DMS53 (cell line): Measurements from ENCODE around the gene MED22.
A peak's percentile ranks its signal among the peaks of the same experiment; 100 is the strongest.

Experiments used
- DNase-seq: peaks from one replicate; lab custom pipeline; 2025; lab: John Stamatoyannopoulos, UW

Gene MED22

DNA sequence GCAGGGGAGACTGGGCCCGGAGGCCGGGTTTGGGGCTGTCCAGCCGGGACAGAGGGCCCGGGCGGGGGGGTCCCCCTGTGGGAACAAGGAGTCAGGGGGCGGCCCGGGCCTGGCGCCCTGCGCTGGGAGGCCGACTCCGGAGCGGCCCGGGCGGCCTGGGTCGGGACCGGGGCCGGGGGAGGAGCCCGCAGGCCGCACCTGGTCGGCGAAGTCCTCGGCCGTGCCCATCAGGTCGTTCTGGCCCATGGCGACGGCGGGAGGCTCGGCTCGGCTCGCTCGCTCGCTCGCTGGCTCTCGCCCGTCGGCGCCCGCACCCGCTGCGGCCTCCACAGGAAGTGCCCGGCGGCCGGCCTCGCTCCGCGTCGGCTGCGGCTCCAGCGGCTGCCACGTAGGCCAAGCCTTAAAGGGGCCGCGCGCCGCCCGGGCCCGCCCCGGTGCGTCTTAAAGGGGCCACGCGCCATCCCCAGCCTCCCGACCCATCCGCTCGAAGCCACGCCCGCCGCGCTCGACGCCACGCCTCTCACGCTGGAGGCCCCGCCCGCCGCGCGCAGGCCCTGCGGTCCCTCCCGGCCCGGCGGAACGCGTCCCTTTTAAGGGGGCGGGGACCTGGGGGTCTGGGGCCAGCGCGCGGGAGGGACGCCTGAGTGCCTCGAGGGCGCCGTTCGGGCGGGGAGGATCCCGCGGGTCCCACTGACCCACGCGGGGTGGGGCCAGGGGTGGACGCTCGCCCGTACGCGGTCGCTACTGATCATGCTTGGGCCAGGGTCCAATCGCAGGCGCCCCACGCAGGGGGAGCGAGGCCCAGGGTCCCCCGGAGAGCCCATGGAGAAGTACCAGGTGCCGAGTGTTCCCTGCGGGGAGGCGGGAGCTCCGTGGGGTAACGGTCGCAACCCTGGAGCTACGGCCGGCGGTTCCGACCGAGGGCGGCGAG, 28.1 kb upstream of the MED22 start, which contains the start of the genes STKLD1 and SURF4:
Gene STKLD1, plus strand, starts transcription at position 643 of the 931 bp plus-strand sequence. Its CDS starts 108 bp downstream, at position 751.
Gene SURF4, minus strand, starts transcription at position 337 of the 931 bp plus-strand sequence. Its CDS starts 91 bp downstream, at position 246.
- peak; percentile 98 for DNase-seq

DNA sequence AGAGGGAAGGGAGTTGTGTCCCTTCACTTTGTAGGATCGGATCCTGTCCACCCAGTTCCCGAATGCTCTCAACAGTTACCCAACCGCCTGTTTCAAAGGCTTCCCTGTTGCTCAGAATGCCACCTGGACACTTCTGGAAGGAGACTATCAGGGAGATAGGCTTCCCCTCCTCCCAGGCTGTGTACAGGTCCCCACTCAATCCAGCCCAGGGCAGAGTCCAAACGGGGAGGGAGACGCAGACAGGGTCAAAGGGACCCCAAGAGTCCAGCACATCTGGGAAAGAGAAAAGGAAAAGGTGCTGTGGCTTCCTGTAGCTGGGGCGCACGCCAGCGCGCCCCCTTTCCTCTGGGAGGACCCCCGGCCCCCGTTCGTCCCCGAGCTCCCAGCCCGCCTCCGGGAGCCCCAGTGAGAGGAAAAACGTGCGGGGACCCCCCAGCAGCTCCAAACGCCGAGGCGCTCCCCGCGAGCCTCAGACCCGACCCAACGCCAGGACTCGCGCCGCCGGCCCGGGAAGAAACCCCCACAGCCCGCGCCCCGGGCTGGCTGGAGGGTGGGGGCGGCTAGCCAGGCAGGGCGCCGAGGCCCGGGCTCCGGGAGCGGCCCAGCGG, 27.3 kb upstream of the MED22 start:
- DNase-seq = peak; percentile 72

DNA sequence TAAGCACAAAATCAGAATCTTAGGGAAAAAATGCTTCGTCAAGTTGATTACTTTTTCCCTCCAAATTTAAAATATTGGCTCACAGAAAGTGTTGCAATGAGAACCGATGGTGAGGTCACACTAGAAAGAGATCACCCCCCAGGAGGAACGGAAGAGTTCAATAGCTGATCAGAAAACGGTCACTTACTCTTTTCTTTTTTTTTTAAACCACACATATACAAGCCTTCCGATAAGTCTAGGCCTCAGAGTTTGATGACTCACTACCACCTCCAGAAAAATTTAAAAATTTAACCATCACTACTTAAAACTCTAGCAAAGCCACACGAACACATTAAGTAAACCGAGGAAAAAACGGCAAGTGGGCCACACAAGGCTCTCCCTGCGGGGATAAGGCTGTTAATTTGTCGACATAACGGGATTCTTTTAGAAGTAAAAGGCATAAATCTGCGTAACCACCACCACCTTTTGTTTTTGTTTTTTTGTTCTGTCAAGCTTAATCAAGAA, 26.7 kb upstream of the MED22 start:
- no peak for DNase-seq

DNA sequence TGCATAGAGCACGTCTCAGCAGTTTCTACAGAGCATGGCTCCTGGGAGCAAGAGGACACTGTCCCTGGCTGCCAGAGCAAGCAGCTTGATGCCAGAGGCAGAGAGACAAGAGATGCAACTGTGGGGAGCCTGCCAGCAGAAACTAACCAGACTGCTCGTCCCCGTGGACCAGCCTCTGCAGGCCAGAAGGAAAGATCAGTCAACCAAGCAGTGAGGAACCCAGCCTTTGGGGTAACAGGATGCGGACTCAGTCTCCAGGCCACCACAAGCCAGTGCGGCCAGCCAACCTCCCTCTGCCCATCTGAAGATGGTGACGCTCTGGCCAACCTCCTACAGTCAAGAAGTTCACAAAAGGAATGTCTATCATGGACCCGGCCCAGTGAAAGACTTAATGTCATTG, 24.2 kb upstream of the MED22 start:
- no peak for DNase-seq

DNA sequence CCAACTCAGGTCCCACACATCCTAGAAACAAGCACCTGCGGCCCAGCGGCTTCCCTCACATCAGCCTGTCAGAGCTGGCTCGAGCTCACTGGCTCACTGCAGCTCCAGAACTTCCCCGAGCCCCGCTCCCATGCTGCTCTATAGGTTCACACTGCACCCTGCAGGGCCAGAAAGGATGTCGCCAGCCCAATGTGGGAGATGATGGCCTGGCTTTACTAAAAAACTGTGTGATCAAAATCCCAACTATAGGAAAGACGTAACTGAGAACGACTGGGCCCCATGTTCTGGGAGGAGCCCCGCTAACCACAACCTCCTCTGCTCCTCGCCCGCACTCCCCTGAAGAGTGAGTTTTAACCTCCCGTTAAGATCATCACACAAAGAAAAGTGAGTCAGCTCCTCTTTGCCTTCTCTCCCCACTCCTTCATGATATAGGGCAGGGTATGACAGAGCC, 23.4 kb upstream of the MED22 start:
- no peak for DNase-seq

DNA sequence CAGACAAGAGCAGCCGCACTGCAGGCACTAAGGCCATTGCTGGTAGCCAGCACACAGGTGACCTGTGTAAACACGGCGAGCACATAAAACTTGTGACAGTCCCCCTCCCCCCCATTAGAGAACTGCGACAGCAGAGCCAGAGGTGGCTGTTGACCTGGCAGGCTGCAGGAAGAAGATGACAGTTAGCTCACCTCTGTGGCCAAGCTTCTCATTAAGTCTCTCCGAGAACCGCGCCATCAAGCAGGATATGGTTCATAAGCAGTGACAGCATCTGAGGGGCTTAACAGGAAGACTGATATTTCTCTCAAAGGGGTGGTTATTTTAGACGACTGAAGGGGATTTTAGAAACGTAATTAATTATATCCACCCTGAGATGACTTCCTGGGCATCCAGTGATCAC, 22.8 kb upstream of the MED22 start:
- DNase-seq = no peak

DNA sequence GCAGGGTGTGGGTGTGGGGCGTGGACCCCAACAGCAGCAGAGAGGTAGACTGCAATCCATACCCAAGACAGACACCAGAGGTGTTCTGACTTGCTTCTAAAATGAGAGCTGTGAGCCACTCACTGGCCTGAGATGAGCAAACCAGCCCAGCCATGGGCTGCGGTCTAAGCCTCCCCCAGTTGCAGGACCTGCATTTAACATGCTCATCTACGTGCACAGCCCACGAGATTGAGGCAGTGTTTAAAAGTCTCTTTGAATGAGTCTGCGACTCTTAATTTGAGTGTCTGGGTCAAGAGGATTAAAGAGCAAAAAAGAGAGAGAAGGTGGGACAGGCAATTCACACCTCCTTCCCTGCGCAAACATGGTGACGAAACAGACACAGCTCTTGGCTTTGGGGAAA, 22.0 kb upstream of the MED22 start:
- no peak for DNase-seq

DNA sequence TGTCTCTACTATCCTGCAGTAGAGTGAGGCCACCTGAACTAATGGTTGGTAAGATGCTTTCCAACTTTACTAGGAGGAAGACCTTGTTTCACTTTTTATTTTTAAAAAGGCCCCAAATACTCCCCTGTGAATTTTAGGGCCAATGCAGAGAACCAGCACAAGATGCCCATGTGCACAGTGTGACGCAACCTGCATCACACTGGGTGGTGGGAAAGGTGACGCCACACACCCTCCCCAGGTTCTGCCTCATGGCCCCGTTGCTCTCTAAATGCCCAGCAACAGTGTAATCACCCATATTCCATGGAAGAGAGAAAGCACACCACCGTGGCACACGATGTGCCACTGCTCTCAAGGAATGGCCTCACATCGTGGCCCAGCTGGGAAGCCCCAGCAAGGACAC, 21.5 kb upstream of the MED22 start:
- no peak for DNase-seq

DNA sequence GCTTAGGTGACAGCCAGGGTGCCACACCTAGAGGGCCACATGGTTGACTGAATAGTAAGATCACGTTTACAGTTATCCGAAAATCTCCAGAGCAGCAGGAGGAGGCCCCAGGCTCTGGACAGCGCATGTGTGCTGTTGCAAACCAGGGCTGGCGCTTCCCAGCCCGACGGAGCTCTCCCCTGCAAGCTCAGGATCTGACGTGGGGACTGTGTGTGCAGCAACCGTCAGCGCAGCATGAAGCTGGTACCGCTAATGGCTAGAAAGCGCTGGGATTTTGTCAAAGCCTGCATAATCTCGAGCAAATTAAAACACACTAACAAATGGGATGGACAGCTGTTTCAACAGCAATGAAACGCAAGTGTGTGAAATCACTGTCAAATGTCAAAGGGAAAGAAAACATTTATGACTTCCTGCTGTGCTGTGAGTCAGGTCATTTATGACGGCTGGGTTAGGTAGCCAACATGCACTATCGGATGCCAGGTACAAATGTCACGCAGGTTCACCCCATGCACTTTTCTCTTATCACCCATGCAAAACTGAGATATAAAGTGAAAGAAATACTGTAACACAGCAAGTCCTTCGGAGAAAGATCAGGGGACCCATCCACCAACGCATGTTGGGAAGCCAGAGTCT, 20.4 kb upstream of the MED22 start:
- peak; percentile 57 for DNase-seq

DNA sequence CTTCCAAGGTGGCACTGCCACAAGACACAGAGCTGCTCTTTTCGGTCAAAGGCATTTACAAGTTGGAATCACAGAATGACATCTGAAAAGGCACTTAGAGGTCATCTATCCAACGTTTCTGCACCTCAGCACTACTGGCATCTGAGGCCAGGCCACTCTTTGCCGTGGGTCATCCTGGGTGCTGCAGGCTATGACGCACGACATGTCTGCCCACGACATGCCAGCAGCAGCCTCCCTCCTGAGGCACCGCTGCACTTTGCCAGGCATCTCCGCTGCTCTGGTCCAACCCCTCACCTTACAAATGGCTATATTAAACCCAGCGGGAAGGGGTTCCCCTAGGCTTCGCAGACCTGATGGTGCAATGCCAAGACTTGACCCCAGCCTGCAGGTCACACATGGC, 19.8 kb upstream of the MED22 start:
- no peak for DNase-seq

DNA sequence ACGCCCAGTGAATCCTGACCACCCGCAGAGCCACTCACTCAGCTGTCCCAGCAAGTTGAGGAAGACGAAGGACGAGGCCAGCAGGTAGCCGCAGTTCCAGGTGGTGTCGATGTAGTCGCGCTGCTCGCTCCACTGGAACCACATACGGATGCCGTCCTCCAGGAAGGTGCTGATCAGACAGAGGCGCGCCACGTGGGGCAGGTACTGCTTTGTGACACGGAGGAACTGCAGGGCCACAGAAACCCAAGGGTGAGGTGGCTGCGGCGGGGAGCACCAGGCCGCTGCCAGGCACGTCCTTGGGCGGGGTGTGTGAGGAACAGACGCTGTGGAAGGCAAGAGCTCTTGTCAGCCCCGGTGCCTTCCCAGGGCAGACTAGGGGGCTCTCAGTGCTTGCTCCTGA, 19.3 kb upstream of the MED22 start:
- DNase-seq = no peak

DNA sequence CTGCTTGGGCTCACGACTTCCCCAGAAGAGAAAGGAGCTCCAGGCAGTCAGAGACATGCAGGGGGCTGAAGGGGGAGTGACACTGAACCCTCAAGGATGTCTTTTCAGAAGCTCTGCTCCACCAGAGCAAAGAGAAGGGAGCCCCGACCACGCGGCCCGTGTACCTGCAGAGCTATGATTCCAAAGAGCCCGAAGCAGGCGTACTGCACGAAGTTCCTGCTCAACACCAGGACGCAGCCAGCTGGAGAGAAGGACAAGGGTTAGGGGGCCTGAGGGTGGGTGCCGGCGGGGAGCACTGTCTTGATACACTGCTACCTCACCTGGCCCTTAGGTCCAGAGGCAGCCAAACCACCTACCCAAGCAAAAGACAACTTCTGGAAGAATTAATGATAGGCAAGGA, 18.5 kb upstream of the MED22 start:
- no peak for DNase-seq

DNA sequence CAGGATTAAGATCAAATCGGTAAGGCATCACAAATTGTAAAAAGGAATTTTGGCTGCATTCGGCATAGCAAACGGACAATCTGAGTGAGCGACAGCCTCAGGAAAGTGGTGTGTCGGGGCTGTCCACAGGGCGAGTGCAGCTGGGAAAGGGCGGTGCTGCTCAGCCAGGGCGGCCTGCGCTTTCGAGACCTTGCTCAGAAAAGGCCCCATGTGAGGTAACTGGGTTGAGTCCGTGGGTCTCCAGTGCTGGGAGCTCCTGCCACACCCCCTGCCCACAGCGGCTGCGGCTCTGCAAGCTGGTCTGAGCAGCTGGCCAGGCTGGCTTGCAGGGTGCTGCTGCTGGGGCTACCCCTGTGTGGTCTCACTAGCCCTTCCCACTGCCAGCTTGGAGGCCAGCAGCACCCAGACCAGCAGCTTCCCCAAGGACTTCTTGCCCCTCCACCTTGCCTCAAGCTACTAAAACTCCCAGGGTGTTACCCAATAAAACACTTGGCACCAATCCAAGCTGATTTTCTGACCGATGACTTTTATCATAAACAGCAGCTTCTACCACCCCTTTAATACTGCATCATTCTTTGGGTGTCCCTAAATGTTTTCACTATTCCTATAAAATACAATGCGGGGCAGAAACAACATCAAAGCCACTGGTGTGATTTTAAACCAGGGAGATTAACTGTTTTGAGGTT, 14.6 kb upstream of the MED22 start:
- no peak for DNase-seq

DNA sequence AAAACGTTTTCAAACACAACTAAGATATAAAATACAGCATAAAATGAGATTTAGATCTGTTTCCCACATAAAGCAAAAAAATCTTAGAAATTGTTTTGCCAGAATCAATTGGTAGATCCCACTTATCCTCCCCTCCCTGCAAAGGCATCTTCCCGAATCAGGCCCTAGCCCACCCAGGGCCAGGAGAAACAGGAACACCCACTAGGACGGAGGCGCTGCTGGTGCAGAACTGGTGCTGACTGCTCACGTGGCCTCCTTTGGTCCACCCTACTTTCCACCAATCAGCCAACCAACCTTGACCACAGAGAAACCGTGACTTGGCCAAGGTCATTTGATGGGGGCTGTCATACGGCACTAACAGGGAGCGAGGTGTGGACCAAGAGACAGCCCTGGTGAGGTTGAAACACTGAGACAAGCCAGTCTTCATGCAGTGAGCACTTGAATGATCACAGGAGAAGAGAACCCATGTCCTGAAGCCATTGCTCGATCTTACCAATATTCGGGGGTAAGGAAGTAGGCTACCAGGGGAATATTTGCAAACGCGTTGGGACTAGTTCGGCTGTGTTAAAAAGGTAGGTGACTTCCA, 13.7 kb upstream of the MED22 start:
- DNase-seq = no peak

DNA sequence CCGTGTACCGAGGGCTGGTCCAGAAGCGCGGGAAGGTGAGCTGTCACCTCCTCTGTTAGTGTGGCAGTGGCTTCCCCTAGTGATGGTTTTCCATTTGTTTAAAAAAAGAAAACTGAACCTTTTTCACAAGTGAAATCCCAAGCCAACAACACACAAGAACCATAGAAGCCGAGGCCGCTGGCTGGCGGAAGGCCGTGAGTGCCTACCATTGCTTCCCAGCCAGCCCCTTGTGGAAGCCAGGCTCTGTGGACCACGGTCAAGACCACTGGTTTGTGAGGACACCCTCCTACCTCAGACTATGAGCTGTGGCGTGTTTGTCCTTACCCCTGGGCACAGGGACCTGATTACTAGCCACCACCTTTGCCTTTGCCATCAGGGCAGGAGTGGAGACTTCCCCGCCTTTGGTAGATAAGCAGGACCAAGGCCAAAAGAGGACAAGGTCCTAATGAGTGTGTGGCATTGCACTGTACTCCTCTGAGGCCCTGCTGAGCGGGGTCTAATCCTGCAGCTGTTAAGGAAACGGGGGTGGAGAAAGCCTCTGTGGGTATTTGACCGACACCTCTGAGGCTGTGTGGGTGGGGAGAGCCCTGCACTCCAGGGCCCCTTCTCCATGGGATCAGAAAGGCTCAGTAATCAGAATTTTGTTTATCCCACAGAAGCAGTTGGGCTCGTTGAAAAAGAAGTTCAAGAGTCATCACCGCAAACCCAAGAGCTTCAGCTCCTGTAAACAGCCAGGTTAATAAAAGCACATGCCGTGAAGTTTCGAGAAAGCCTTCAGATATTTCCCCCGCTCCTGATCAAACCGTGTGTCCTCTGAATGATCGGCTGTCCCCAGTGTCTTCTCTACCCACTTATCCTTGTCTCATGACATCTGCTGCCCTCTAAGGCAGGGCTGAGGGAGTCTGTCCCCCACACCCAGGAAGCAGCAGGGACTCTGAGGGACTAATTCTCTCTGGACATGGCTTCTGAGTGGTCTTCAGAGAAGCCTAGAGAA, 12.8 kb upstream of the MED22 start:
- DNase-seq = no peak

DNA sequence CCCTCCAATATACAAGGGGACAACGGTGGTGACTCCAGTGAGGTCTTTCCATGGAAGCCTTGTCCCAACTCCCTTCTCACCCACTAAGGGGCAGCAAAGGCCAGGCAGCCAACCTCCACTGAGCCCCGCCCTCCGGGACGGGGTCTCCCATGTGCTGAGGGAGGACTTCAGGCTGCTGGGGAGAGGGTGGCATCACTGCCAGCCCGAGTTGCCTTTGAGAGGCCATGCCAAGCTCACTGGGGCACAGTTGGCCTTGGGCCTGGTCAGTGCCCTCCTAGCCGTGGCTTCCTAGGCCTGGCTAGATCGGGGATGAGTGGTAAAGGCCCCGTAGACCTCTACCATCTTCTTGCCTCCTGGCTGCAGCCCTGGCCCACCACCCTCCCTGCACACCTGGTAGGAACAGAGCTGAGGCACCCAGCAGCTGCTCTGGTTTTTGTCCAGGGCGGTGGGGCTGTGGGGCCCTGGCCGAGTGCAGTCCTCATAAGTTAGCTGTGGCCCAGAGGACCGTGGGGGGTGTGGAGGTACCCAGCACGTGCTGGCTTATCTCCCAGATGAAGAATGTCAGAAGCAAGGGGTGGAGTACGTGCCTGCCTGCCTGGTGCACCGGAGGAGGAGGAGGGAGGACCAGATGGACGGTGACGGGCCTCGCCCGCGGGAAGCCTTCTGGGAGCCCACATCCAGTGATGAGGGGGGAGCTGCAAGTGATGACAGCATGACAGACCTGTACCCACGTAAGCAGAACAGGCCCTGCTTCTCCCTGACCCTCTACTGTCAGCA, 11.7 kb upstream of the MED22 start:
- DNase-seq = peak; percentile 41

DNA sequence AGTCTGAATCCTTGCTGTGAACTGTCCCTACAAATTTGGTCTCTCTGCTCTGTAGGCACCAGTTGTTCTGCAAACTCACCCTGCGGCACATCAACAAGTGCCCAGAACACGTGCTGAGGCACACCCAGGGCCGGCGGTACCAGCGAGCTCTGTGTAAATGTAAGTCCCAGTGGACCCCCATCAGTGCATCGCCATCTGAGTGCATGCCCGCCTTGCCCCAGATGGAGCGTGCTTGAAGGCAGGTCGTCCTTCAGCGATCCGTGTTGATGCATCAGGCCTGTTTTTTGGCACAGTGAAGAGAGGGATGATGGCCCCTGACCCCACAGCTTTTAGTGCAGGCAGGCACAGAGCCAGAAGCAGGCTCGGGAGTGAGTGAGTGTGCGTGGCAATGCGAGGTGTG, 9.7 kb upstream of the MED22 start:
- no peak for DNase-seq

DNA sequence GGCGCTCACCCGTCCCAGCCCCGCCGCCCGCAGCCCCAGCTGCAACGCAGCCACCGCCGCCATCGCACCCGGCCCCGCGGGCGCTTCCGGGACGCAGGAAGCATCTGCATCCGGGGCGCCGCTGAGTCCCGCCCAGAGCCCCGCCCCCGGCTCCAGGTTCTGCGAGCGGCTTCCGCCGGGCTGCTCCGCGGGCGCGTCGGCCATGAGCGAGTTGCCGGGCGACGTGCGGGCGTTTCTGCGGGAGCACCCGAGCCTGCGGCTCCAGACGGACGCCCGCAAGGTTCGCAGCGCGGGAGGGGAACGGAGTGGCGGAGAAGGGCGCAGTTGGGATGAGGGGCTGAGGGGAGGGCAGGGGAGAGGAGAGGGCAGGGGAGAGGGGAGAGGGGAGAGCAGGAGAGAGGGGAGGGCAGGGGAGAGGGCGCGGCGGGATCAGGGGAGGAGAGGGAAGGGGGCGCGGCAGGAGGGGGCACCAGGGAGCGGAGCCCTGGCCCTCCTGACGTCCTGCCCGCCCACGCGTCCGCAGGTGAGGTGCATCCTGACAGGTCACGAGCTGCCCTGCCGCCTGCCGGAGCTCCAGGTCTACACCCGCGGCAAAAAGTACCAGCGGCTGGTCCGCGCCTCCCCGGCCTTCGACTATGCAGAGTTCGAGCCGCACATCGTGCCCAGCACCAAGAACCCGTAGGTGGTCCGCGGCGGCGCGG, 8.6 kb upstream of the MED22 start, which contains the start of the genes SURF1 and SURF2:
Gene SURF1, minus strand, starts transcription at position 97 of the 701 bp plus-strand sequence. Its CDS starts 34 bp downstream, at position 63.
Gene SURF2, plus strand, starts transcription at position 160 of the 701 bp plus-strand sequence. Its CDS starts 43 bp downstream, at position 203.
- peak; percentile 94 for DNase-seq
